CD14-positive monocyte (primary cell): ENCODE results near the gene PWWP2B. TPM values are rescaled to one million over a fixed set of nuclear protein-coding genes. Genes with fewer than 3 reads are reported as not detected.

Source experiments
- DNase-seq, 3 donors: peaks; one replicate each; pipeline ENCODE4 v3.0.0-alpha.2; 2011 to 2022
- H2AFZ ChIP-seq: 2 replicates; pipeline ENCODE4 v1.6.0; 2012; ENCODE audit warnings: mild to moderate bottlenecking, low read depth, low read length, inconsistent platforms; ENCODE audit not compliant: insufficient read depth, poor library complexity, severe bottlenecking
- H3K27ac ChIP-seq, 2 donors: 1 replicate in 1 of 2; 2 replicates in 1 of 2; pipeline ENCODE4 v1.5.1; 2012 to 2013; ENCODE audit warnings: low read length in 2 of 2, control low read depth in 1 of 2, inconsistent platforms in 1 of 2, low read depth in 1 of 2, mild to moderate bottlenecking in 1 of 2
- H3K27me3 ChIP-seq, 2 donors: one replicate each; pipeline versions ENCODE4 v1.6.0 to v1.6.1; 2011 to 2013; ENCODE audit warnings: low read length in 2 of 2; ENCODE audit not compliant: control insufficient read depth in 2 of 2, insufficient read depth in 2 of 2
- H3K36me3 ChIP-seq, 2 donors: replicated peaks in 1 of 2; 1 replicate in 1 of 2; 2 replicates in 1 of 2; pipeline versions ENCODE4 v1.5.1 to v1.6.1; 2012 to 2013; ENCODE audit warnings: low read length in 2 of 2, control low read depth in 1 of 2, inconsistent platforms in 1 of 2, mild to moderate bottlenecking in 1 of 2; ENCODE audit not compliant: insufficient read depth in 2 of 2, control insufficient read depth in 1 of 2
- H3K4me1 ChIP-seq, 2 donors: 1 replicate in 1 of 2; 2 replicates in 1 of 2; pipeline versions ENCODE4 v1.5.1 to v1.6.1; 2012 to 2013; ENCODE audit warnings: low read length in 2 of 2, control low read depth in 1 of 2, inconsistent platforms in 1 of 2, mild to moderate bottlenecking in 1 of 2, moderate library complexity in 1 of 2; ENCODE audit not compliant: insufficient read depth in 2 of 2, control insufficient read depth in 1 of 2
- H3K4me2 ChIP-seq: replicated peaks from 2 replicates; pipeline ENCODE3; 2012; ENCODE audit warnings: low read length, moderate library complexity, mild to moderate bottlenecking; ENCODE audit not compliant: poor library complexity, severe bottlenecking; ENCODE audit errors: extremely low read depth
- H3K4me3 ChIP-seq, 3 experiments: fragments of 200-600 bp in 1 of 3; sonication (generic) in 1 of 3; replicated peaks in 1 of 3; 1 replicate in 2 of 3; 2 replicates in 1 of 3; pipeline ENCODE4 v1.5.1; 2011 to 2013; ENCODE audit warnings: low read length in 3 of 3, mild to moderate bottlenecking in 3 of 3, control low read depth in 2 of 3, low read depth in 2 of 3, inconsistent platforms in 1 of 3, moderate library complexity in 1 of 3
- H3K79me2 ChIP-seq: 2 replicates; pipeline ENCODE4 v1.6.0; 2012; ENCODE audit warnings: mild to moderate bottlenecking, control low read depth, inconsistent platforms, low read length, moderate library complexity; ENCODE audit not compliant: insufficient read depth
- H3K9ac ChIP-seq: 2 replicates; pipeline ENCODE4 v1.6.0; 2017; ENCODE audit warnings: low read length, mild to moderate bottlenecking; ENCODE audit not compliant: insufficient read depth, poor library complexity, severe bottlenecking
- H3K9me3 ChIP-seq, 2 donors: replicated peaks in 1 of 2; 1 replicate in 1 of 2; 2 replicates in 1 of 2; pipeline versions ENCODE4 v1.5.1 to v1.6.1; 2012 to 2013; ENCODE audit warnings: low read length in 2 of 2, control low read depth in 1 of 2; ENCODE audit not compliant: control insufficient read depth in 1 of 2, insufficient read depth in 1 of 2
- H4K20me1 ChIP-seq: 2 replicates; pipeline ENCODE4 v1.6.0; 2012; ENCODE audit warnings: mild to moderate bottlenecking, low read length, control low read depth, moderate library complexity; ENCODE audit not compliant: insufficient read depth
- H3K27ac Mint-ChIP-seq, 7 donors: one replicate each; pipeline ENCODE4 v1.8.0; 2020; ENCODE audit warnings: mild to moderate bottlenecking in 7 of 7, mixed read lengths in 7 of 7, moderate library complexity in 6 of 7, inconsistent platforms in 2 of 7
- H3K27me3 Mint-ChIP-seq, 3 donors: one replicate each; pipeline ENCODE4 v1.8.0; 2021 to 2022; ENCODE audit warnings: low read depth in 3 of 3, mild to moderate bottlenecking in 3 of 3, mixed read lengths in 3 of 3, moderate library complexity in 3 of 3, inconsistent platforms in 1 of 3
- H3K36me3 Mint-ChIP-seq, 2 donors: one replicate each; pipeline ENCODE4 v1.8.0; 2020; ENCODE audit warnings: mixed read lengths in 2 of 2, inconsistent platforms in 1 of 2, mild to moderate bottlenecking in 1 of 2
- H3K4me1 Mint-ChIP-seq: one replicate; pipeline ENCODE4 v1.8.0; 2020; ENCODE audit warnings: mild to moderate bottlenecking, mixed read lengths
- H3K4me3 Mint-ChIP-seq, 2 donors: one replicate each; pipeline ENCODE4 v1.8.0; 2020; ENCODE audit warnings: mild to moderate bottlenecking in 2 of 2, mixed read lengths in 2 of 2, moderate library complexity in 1 of 2
- H3K9me3 Mint-ChIP-seq, 7 donors: one replicate each; pipeline ENCODE4 v1.8.0; 2020 to 2022; ENCODE audit warnings: mixed read lengths in 7 of 7, mild to moderate bottlenecking in 6 of 7, moderate library complexity in 6 of 7, inconsistent platforms in 2 of 7
- WGBS: methylation state at CpG from one replicate; pipeline ENCODE4 v1.1.5; 2013; ENCODE audit warnings: missing lambda C conversion rate; ENCODE audit not compliant: insufficient coverage; 5-methylcytosine and 5-hydroxymethylcytosine counted together
- intact Hi-C, 2 donors: fragments of 100-400 bp; cut with micrococcal nuclease; formaldehyde crosslinking; loops; one replicate each; pipeline versions ENCODE4 v1.15.0 to v1.15.1; 2023
- polyA plus RNA-seq, 3 donors: library from polyadenylated mRNA; depleted of rRNA in 1 of 3; unstranded in 2 of 3; stranded (reverse) in 1 of 3; fragments of 300-500 nt in 2 of 3; fragments of >200 nt in 1 of 3; fragmentation: Illumina TruSeq in 2 of 3; gene quantifications; 1 replicate in 2 of 3; 2 replicates in 1 of 3; pipeline ENCODE4 v1.2.3, GENCODE V29; 2012 to 2021
- TF ChIP-seq, protein P1 (sequence below): fragments of 200-600 bp; IDR thresholded peaks from one replicate; pipeline ENCODE4 v1.8.0; 2022; ENCODE audit warnings: antibody characterized with exemption, mild to moderate bottlenecking

Gene PWWP2B
- polyA plus RNA-seq, 3 donors = 2.4 to 6.9 (median 2.7) TPM

DNA sequence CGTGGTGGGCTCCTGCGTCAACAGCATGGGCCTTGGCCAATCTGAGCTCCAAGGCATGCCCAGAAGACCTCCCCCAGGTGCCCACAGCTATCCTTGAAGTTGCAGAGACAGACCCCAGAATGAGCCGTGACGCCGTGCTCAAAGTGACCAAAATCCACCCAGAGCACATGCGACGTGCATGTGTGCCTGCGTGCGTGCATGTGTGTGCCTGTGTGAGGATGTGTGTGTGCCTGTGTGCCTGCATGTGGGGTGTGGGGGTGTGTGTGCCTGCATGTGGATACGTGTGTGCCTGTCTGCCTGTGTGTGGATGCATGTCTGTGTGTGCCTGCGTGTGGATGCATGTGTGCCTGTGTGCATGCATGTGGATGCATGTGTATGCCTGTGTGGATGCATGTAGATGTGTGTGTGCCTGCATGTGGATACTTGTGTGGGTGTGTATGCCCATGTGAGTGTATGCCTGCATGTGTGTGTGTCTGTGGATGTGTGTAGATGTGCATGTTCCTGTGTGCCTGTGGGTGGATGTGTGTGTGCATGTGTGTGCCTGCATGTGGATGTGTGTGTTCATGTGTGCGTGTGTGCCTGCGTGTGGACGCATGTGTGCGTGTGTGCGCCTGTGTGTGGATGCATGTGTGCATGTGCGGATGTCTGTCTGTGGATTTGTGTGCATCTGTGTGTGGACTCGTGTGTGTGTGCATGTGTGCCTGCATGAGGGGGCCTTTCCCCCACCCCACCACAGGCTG, 42.6 kb downstream of the PWWP2B start:
- no peaks in the 10 kb centered on the region for H3K79me2 ChIP-seq
- WGBS = 98% methylated on average over 12 of the region's 18 CpGs
- Mint-ChIP-seq H3K4me3 (no peak overlapping the region), H3K4me1 (peaks cover 14% of the 10 kb centered on the region), H3K36me3 (no peaks in the 10 kb centered on the region), H3K27ac (no peak overlapping the region), H3K27me3 (peaks cover 0 to 2% (median 2%) of the 10 kb centered on the region in 3 donors), H3K9me3 (no peaks in the 10 kb centered on the region)
- TF ChIP-seq, protein P1, sequence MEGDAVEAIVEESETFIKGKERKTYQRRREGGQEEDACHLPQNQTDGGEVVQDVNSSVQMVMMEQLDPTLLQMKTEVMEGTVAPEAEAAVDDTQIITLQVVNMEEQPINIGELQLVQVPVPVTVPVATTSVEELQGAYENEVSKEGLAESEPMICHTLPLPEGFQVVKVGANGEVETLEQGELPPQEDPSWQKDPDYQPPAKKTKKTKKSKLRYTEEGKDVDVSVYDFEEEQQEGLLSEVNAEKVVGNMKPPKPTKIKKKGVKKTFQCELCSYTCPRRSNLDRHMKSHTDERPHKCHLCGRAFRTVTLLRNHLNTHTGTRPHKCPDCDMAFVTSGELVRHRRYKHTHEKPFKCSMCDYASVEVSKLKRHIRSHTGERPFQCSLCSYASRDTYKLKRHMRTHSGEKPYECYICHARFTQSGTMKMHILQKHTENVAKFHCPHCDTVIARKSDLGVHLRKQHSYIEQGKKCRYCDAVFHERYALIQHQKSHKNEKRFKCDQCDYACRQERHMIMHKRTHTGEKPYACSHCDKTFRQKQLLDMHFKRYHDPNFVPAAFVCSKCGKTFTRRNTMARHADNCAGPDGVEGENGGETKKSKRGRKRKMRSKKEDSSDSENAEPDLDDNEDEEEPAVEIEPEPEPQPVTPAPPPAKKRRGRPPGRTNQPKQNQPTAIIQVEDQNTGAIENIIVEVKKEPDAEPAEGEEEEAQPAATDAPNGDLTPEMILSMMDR = no peak
- peaks cover 19 to 25% of the 10 kb centered on the region in 2 donors for H3K4me1 ChIP-seq
- no peak for DNase-seq
- H3K4me2 ChIP-seq = no peak overlapping the region
- H3K9ac ChIP-seq = no peak overlapping the region
- H3K4me3 ChIP-seq = no peak overlapping the region
- no peaks in the 10 kb centered on the region for H4K20me1 ChIP-seq
- H3K27me3 ChIP-seq = no peaks in the 10 kb centered on the region
- intact Hi-C loops = no loop called here
- no peaks in the 10 kb centered on the region for H3K9me3 ChIP-seq
- H3K27ac ChIP-seq = no peak overlapping the region
- H2AFZ ChIP-seq = no peak overlapping the region
- H3K36me3 ChIP-seq = no peaks in the 10 kb centered on the region

DNA sequence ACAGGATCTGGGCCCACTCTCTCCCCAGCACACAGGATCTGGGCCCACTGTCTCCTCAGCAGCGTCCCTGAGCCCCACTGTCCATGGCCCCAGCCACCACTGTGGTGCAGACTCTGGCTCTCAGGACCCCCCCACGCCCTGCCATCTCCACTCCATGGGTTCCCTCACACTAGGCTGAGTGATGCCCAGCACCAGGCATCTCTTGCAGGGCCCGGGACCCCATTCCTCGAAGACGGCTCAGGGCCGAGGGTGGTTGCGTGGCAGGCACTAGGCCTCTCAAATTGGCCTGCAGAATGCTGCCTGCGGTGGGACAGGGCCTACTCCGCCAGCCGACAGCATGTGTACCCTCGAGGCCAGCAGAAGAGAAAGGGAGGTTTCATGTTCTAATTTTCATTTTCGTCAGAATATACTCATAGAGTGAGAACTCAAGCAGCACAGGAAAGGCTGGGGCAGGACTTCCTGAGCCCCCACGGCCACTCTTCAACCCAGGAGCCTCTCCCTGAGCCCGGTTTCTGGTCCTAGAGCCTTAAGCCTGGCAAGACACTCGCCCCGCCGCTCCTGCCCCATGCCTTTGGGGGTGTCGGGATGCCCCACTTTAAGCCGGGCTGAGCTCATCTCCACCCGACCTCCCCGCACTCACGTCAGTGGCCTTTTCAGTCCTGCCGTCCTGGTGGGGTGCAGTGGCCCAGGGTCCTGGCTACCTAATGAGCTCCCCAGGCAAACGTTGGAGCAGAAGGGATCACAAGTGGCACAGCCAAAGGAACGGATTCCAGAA, 44.0 kb downstream of the PWWP2B start:
- WGBS = 88% methylated on average over 24 of the region's 25 CpGs
- Histone ChIP-seq H3K4me3 (no peak overlapping the region), H3K27ac (no peak overlapping the region), H2AFZ (no peak overlapping the region), H3K36me3 (no peaks in the 10 kb centered on the region), H3K9me3 (no peaks in the 10 kb centered on the region), H3K27me3 (no peaks in the 10 kb centered on the region), H4K20me1 (no peaks in the 10 kb centered on the region), H3K4me2 (no peak overlapping the region), H3K79me2 (no peaks in the 10 kb centered on the region), H3K4me1 (peaks cover 33 to 38% of the 10 kb centered on the region in 2 donors), H3K9ac (no peak overlapping the region)
- no peaks in the 10 kb centered on the region for H3K36me3 Mint-ChIP-seq
- peak overlapping the region in 1 of 7 donors; percentile 15 for H3K27ac Mint-ChIP-seq
- TF ChIP-seq, protein P1 = no peak
- intact Hi-C loops = no loop called here
- H3K27me3 Mint-ChIP-seq = peaks cover 0 to 2% (median 2%) of the 10 kb centered on the region in 3 donors
- H3K4me3 Mint-ChIP-seq = no peak overlapping the region
- no peaks in the 10 kb centered on the region for H3K9me3 Mint-ChIP-seq
- peaks cover 26% of the 10 kb centered on the region for H3K4me1 Mint-ChIP-seq
- no peak for DNase-seq
